OCI-M2 (cell line): ENCODE data around the gene NQO2.

Experiments
- DNase-seq: peaks from one replicate; lab custom pipeline; 2025; ENCODE audit not compliant: unreplicated experiment; lab: John Stamatoyannopoulos, UW

NQO2 gene

DNA sequence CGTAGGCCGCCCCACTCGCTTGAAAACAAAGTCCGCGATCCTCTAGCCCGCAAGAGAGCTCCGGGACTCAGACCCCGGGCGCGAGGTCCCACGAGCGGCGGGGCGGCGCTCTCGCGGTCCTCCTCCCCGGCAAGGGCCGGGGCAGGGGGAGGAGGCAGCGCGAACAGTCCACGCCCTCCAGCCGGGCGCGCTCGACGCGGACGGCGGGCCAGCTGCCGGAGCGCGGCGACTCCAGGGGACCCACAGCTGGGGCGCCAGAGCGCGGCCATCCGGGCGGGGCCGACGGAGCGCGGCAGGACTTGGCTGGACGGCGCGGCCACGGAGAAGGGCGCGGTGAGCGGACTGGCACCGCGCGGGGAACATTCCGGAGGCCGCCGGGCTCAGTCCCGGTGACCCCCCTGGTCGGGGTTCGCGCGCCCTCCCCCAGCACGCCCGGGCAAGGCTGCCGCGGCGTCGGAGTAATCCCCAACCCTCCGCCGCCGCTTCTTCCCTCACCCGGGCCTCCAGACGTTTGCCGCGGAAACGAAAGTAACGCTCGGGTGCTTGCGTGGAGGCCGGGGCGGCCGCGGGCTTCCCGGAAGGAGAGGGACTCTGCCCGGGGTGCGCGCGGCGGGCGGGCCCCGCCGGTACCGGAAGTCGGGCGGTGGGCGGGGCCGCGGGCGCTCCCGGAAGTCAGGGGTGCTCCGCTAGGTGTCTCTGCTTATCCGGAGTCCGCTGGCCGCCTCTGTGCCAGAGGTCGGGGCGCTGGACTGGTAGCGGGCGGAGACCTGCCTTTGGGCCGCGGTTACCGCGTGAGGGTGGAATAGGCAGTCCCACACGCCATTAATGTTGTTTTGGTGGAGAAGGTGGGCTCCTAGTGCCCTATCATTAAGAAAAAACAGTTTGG lies 68.9 kb downstream of the NQO2 start, which contains the start of gene RIPK1:
Gene RIPK1, plus strand, starts transcription at position 166 of the 886 bp plus-strand sequence. CDS start 8,330 bp downstream, outside the sequence.
- DNase-seq, result peak; percentile 84
